Measurements from ENCODE around the gene PTPRD.

DNA sequence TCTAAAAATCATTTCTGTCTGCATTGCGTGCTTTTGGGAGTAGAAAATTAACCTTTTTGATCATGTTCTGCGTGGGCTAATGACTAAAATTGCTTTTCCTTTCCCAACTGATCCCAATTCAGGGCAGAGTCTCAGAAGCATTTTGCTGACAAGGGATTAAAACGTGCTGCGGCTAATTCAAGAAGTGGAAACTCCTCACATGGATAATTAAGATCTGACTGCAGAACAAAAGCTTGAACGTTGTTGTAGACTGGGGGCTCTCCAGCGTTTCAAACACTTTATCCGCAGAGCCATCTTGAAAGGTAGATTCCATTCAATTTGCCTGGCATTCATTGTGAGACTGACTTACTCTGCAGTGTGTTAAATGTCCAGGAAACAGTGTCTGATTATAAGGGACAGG lies 2327.9 kb downstream of the PTPRD start:
- TF ChIP-seq CTCF (tag by site-specific recombination; IDR thresholded peaks at IDR 0.05) (no peak), PRDM1 (tag by site-specific recombination; IDR thresholded peaks at IDR 0.05) (no peak), ZBTB10 (tag by site-specific recombination; IDR thresholded peaks at IDR 0.05) (no peak), KLF10 (tag by site-specific recombination; IDR thresholded peaks at IDR 0.05) (no peak), ZNF561 (tag by site-specific recombination; IDR thresholded peaks at IDR 0.05; ENCODE audit: borderline replicate concordance) (no peak)
